ENCODE data around the gene ROBO1.

DNA sequence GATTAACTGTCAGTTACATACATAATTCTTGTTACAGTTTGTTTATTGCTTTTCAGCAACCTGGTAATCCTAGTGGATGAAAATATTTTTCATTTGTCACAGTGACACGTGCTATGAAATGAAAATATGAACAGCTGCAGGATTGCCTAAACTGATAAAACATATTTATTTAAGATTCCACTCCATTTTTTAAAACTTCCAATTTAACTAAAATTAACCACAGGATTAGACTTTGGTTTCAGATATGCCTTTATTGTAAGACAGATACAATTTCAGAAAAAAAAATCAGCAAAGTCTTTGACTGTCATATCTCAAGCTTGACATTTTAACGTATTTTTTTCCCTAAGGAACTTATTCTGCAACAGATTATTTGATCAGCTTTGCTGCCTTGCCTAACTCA, 550.7 kb downstream of the ROBO1 start:
- TF ChIP-seq, protein P1, sequence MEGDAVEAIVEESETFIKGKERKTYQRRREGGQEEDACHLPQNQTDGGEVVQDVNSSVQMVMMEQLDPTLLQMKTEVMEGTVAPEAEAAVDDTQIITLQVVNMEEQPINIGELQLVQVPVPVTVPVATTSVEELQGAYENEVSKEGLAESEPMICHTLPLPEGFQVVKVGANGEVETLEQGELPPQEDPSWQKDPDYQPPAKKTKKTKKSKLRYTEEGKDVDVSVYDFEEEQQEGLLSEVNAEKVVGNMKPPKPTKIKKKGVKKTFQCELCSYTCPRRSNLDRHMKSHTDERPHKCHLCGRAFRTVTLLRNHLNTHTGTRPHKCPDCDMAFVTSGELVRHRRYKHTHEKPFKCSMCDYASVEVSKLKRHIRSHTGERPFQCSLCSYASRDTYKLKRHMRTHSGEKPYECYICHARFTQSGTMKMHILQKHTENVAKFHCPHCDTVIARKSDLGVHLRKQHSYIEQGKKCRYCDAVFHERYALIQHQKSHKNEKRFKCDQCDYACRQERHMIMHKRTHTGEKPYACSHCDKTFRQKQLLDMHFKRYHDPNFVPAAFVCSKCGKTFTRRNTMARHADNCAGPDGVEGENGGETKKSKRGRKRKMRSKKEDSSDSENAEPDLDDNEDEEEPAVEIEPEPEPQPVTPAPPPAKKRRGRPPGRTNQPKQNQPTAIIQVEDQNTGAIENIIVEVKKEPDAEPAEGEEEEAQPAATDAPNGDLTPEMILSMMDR (IDR thresholded peaks at IDR 0.05; ENCODE audit: borderline replicate concordance, extremely low read depth, low read length, poor library complexity, severe bottlenecking), result no peak
- no peak for TF ChIP-seq EZH2 (IDR thresholded peaks at IDR 0.05; ENCODE audit: borderline replicate concordance, low read depth, low read length, severe bottlenecking)
